Heart left ventricle (tissue), 16 donors: Measurements from ENCODE around the gene NPTXR. TPM values are rescaled to one million over a fixed set of nuclear protein-coding genes. Genes with fewer than 3 reads are reported as not detected.

Experiments used
- ATAC-seq, 4 donors: fragments of 200-7000 bp; cut with Tn5 transposase; one replicate each; pipeline ENCODE4 v1.9.1; 2020 to 2022; ENCODE audit warnings: moderate library complexity in 4 of 4, mild to moderate bottlenecking in 3 of 4, moderate number of reproducible peaks in 1 of 4
- DNase-seq, 5 donors: peaks; one replicate each; pipeline ENCODE4 v3.0.0-alpha.2; 2020
- H3K27ac ChIP-seq, 12 donors: fragments of 200-600 bp; sonication (generic) in 4 of 12; one replicate each; pipeline versions ENCODE4 v1.5.0 to v1.8.0; 2016 to 2022; ENCODE audit warnings: mild to moderate bottlenecking in 2 of 12
- H3K27me3 ChIP-seq, 9 donors: fragments of 200-600 bp; sonication (generic) in 2 of 9; one replicate each; pipeline versions ENCODE4 v1.5.1 to v1.8.0; 2016 to 2022; ENCODE audit warnings: mild to moderate bottlenecking in 3 of 9
- H3K36me3 ChIP-seq, 9 donors: fragments of 200-600 bp; sonication (generic) in 2 of 9; one replicate each; pipeline versions ENCODE4 v1.5.0 to v1.8.0; 2018 to 2022; ENCODE audit warnings: mild to moderate bottlenecking in 2 of 9
- H3K4me1 ChIP-seq, 12 donors: fragments of 200-600 bp; sonication (generic) in 4 of 12; one replicate each; pipeline versions ENCODE4 v1.5.0 to v1.8.0; 2016 to 2022; ENCODE audit warnings: mild to moderate bottlenecking in 3 of 12
- H3K4me3 ChIP-seq, 12 donors: fragments of 200-600 bp; sonication (generic) in 4 of 12; one replicate each; pipeline versions ENCODE4 v1.5.0 to v1.8.0; 2017 to 2022; ENCODE audit warnings: mild to moderate bottlenecking in 9 of 12, moderate library complexity in 4 of 12
- H3K9me3 ChIP-seq, 12 donors: fragments of 200-600 bp; sonication (generic) in 4 of 12; one replicate each; pipeline versions ENCODE4 v1.5.0 to v1.8.0; 2016 to 2022; ENCODE audit warnings: mild to moderate bottlenecking in 1 of 12
- CTCF ChIP-seq, 12 donors: fragments of 200-600 bp; sonication (generic) in 4 of 12; IDR thresholded peaks; one replicate each; pipeline versions ENCODE4 v1.5.0 to v1.8.0; 2018 to 2022; ENCODE audit warnings: antibody characterized with exemption in 12 of 12, mild to moderate bottlenecking in 5 of 12
- POLR2A ChIP-seq, 2 donors: fragments of 450-650 bp; IDR thresholded peaks; one replicate each; pipeline ENCODE4 v1.6.1; 2017; ENCODE audit warnings: antibody characterized with exemption in 2 of 2, mild to moderate bottlenecking in 2 of 2, moderate library complexity in 2 of 2
- WGBS, 4 donors: extraction: QIAGEN DNeasy Blood & Tissue Kit in 2 of 4; methylation state at CpG; one replicate each; pipeline versions ENCODE4 v1.1.5 to v1.1.7; 2013 to 2018; 5-methylcytosine and 5-hydroxymethylcytosine counted together
- intact Hi-C, 10 donors: fragments of 100-400 bp; cut with DNase I; formaldehyde crosslinking; loops; one replicate each; pipeline versions ENCODE4 v1.11.1 to v1.14.2; 2022
- polyA plus RNA-seq, 2 donors: library from polyadenylated mRNA; stranded (reverse); fragments of 200-250 nt; gene quantifications; one replicate each; pipeline ENCODE4 v1.2.3, GENCODE V29; 2013
- total RNA-seq, 9 donors: library from RNA; depleted of rRNA in 2 of 9; stranded (reverse); fragments of >200 nt in 2 of 9; fragmentation: NEBNext Ultra II Directional in 3 of 9; extraction: Animal tissue kit (Norgen Biotek cat#: 25700) in 3 of 9; gene quantifications; one replicate each; pipeline versions ENCODE4 v1.1.0 to v1.2.4, GENCODE V29; 2016 to 2023
- donor health status: ischemic (EF 13 %, LVEDD 7.1; RV severe dilation, severe dysfunction).
- donor health status: healthy with polysubstance abuse.
- donor health status: DM: no; HTN: yes; CAD: no.
- donor health status: DM: no; HTN: no; CAD: no.
- donor health status: ischemic (EF 25% LVEDD 6.9; RV normal size, moderate dysfunction).
- donor health status: ischemic (EF 25% LVEDD 5.7; RV mildly dilated, moderate dysfunction).
- donor health status: healthy.
- donor health status: DM: yes; HTN: yes; CAD: no.
- donor health status: ischemic (EF 35%, LVEDD 5.7; RV mildly dilated, moderate dysfunction).
- donor health status: nonischemic (EF 11% LVEDD 7.7; RV severe dilation, severe dysfunction).
- donor health status: DM: yes; HTN: yes; CAD: no.
- donor health status: PGD.
- donor health status: ischemic (EF 29% LVEDD 5.4; RV normal size, mild dysfunction).
- donor health status: nonischemic (EF 23%, LVEDD 6.1; RV moderate dilation, normal function).

Gene NPTXR
- total and polyA plus RNA-seq, 11 donors = 15.4 to 34.0 (median 19.1) TPM

GRCh38 chr22:38873469-38874411 is 29.9 kb upstream of the NPTXR start:
- Histone ChIP-seq H3K36me3 (peaks cover 0 to 14% (median 4%) of the 10 kb centered on the region in 9 donors), H3K27ac (peak overlapping the region in 11 of 12 donors; percentile 91 to 99 (median 98)), H3K4me3 (peak overlapping the region in 10 of 12 donors; percentile 65 to 98 (median 82)), H3K9me3 (no peaks in the 10 kb centered on the region), H3K4me1 (peaks cover 0 to 34% (median 30%) of the 10 kb centered on the region in 12 donors), H3K27me3 (no peaks in the 10 kb centered on the region)
- WGBS, 4 donors = 79 to 84% (median 84%) methylated on average over 9 of the region's 9 CpGs
- TF ChIP-seq CTCF (IDR thresholded peaks at IDR 0.05) (no peak), POLR2A (IDR thresholded peaks at IDR 0.05) (no peak)
- ATAC-seq = no peak
- no peak for DNase-seq
- intact Hi-C loops = loop anchor here (2.0 to 10.0 kb wide), 12 partner anchors 49 to 445 kb away; partner anchors contain the start of genes RPL3 (in 4 of the 10) and APOBEC3B (in 2 of the 10)

DNA sequence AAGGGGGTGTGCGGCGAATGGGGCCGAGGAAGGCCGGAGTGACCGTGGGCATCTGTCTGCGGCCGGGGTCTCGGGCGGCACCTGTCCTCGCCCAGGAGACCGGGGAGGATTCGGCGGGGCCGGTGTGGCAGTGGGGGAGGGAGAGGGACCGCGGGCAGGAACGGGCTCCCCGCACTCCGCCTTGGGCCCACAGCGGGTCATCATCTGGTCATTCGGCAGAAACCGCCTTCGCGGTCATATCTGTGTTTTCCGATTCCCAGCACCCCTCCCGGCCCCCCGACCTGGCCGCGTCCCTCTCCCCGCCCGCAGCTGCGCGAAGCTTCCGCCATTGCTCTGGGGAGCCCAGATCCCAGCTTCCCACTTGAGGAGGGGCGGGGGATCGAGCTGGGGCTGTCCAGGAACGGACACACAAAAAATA is 29.0 kb upstream of the NPTXR start:
- TF ChIP-seq CTCF (IDR thresholded peaks at IDR 0.05) (peak in 1 of 12 donors; percentile 1), POLR2A (IDR thresholded peaks at IDR 0.05) (peak in 1 of 2 donors; percentile 14)
- DNase-seq (peak; percentile 73 to 83 (median 82)), ATAC-seq (peak; percentile 56 to 74 (median 60))
- Histone ChIP-seq H3K9me3 (no peaks in the 10 kb centered on the region), H3K4me1 (peaks cover 0 to 43% (median 34%) of the 10 kb centered on the region in 12 donors), H3K27ac (peak overlapping the region; percentile 81 to 99 (median 97)), H3K27me3 (no peaks in the 10 kb centered on the region), H3K36me3 (peaks cover 0 to 23% (median 4%) of the 10 kb centered on the region in 9 donors), H3K4me3 (peak overlapping the region; percentile 65 to 98 (median 81))
- 0 to 1% (median 1%) methylated on average over 36 to 37 of the region's 37 CpGs for WGBS, 4 donors
- intact Hi-C loops = loop anchor here (1.0 to 10.0 kb wide), 13 partner anchors 49 to 446 kb away; partner anchors contain the start of genes RPL3 (in 4 of the 10) and APOBEC3B (in 2 of the 10)

GRCh38 chr22:38872172-38872830 is 28.5 kb upstream of the NPTXR start, which contains the start of gene CBX6:
TSS of gene CBX6 (minus strand) at chr22:38872216. CDS start at chr22:38872190, 26 bp downstream.
- Histone ChIP-seq H3K4me1 (peaks cover 0 to 48% (median 37%) of the 10 kb centered on the region in 12 donors), H3K4me3 (peak within 1 kb of the TSS; percentile 65 to 98 (median 81)), H3K36me3 (peaks cover 0 to 27% (median 6%) of the 10 kb centered on the region in 9 donors), H3K9me3 (no peaks in the 10 kb centered on the region), H3K27ac (peak within 1 kb of the TSS; percentile 81 to 99 (median 97)), H3K27me3 (no peaks in the 10 kb centered on the region)
- intact Hi-C loops = loop anchor here (1.0 to 10.0 kb wide), 13 partner anchors 50 to 446 kb away; partner anchors contain the start of genes RPL3 (in 4 of the 10) and APOBEC3B (in 2 of the 10)
- WGBS, 4 donors = 0% methylated on average over 27 to 73 of the region's 73 CpGs
- ATAC-seq = peak; percentile 56 to 90 (median 86)
- peak in 1 of 12 donors; percentile 2 for TF ChIP-seq CTCF (IDR thresholded peaks at IDR 0.05)
- TF ChIP-seq POLR2A (IDR thresholded peaks at IDR 0.05) = peak in 1 of 2 donors; percentile 58
- DNase-seq = peak; percentile 96 to 99 (median 97)
